Smooth muscle cell (in vitro differentiated cells): ENCODE results near the gene KASH5. TPM values are rescaled to one million over a fixed set of nuclear protein-coding genes. Genes with fewer than 3 reads are reported as not detected.
"Not testable (repeated sequence)": the region's sequence is repeated elsewhere in the genome, so short reads cannot be mapped to it uniquely, and the experiment has no call there.

Experiments
- DNase-seq: peaks from one replicate; lab custom pipeline; 2025; ENCODE audit not compliant: unreplicated experiment; lab: John Stamatoyannopoulos, UW
- H2AFZ ChIP-seq: fragments of 200-600 bp; sonication (generic); 2 replicates; pipeline ENCODE4 v1.6.0; 2016; ENCODE audit warnings: antibody characterized with exemption, low read depth, mild to moderate bottlenecking
- H3F3A ChIP-seq: fragments of 200-600 bp; sonication (generic); 2 replicates; pipeline ENCODE4 v1.6.0; 2017; ENCODE audit warnings: antibody characterized with exemption, low read depth
- H3K27ac ChIP-seq: fragments of 200-600 bp; sonication (generic); 2 replicates; pipeline ENCODE4 v1.5.1; 2016; ENCODE audit warnings: low read depth, mild to moderate bottlenecking
- H3K27me3 ChIP-seq: fragments of 200-600 bp; sonication (generic); 2 replicates; pipeline ENCODE4 v1.6.1; 2016; ENCODE audit warnings: low read depth, mild to moderate bottlenecking
- H3K36me3 ChIP-seq: fragments of 200-600 bp; sonication (generic); 2 replicates; pipeline ENCODE4 v1.5.1; 2016; ENCODE audit warnings: low read depth
- H3K4me1 ChIP-seq: fragments of 200-600 bp; sonication (generic); 2 replicates; pipeline ENCODE4 v1.5.1; 2016; ENCODE audit warnings: low read depth
- H3K4me2 ChIP-seq: fragments of 200-600 bp; sonication (generic); 2 replicates; pipeline ENCODE4 v1.6.0; 2016; ENCODE audit warnings: mild to moderate bottlenecking
- H3K4me3 ChIP-seq: fragments of 200-600 bp; sonication (generic); 2 replicates; pipeline ENCODE4 v1.5.1; 2016; ENCODE audit warnings: mild to moderate bottlenecking
- H3K79me2 ChIP-seq: fragments of 200-600 bp; sonication (generic); 2 replicates; pipeline ENCODE4 v1.6.0; 2016; ENCODE audit warnings: low read depth, mild to moderate bottlenecking
- H3K9ac ChIP-seq: fragments of 200-600 bp; sonication (generic); 2 replicates; pipeline ENCODE4 v1.6.0; 2016; ENCODE audit warnings: low read depth
- H3K9me3 ChIP-seq: fragments of 200-600 bp; sonication (generic); replicated peaks from 2 replicates; pipeline ENCODE4 v1.5.1; 2016; ENCODE audit warnings: low read depth
- H4K20me1 ChIP-seq: fragments of 200-600 bp; sonication (generic); 2 replicates; pipeline ENCODE4 v1.6.0; 2016; ENCODE audit warnings: low read depth
- CTCF ChIP-seq: fragments of 200-600 bp; sonication (generic); IDR thresholded peaks from 2 replicates; pipeline ENCODE4 v1.5.1; 2017; ENCODE audit warnings: borderline replicate concordance, mild to moderate bottlenecking, antibody characterized with exemption; ENCODE audit not compliant: insufficient read depth, poor library complexity, severe bottlenecking
- WGBS: methylation state at CpG from one replicate; pipeline ENCODE4 v1.1.7; 2016; ENCODE audit warnings: low lambda C conversion rate; 5-methylcytosine and 5-hydroxymethylcytosine counted together
- polyA plus RNA-seq: library from polyadenylated mRNA; unstranded; fragments of >200 nt; fragmentation: Nextera tagmentation; extraction: Ambion mirVana; gene quantifications from 2 replicates; pipeline ENCODE4 v1.2.1, GENCODE V29; 2016
- total RNA-seq: library from RNA; depleted of rRNA; stranded (reverse); fragments of >200 nt; gene quantifications from 2 replicates; pipeline ENCODE4 v1.2.3, GENCODE V29; 2014

Gene KASH5
- total and polyA plus RNA-seq, 2 experiments from 2014 or later = not detected

- Histone ChIP-seq H3K9me3 (no peaks in the 10 kb centered on the region), H3K9ac (no peak overlapping the region), H3K4me1 (peaks cover 6% of the 10 kb centered on the region), H4K20me1 (no peaks in the 10 kb centered on the region), H3K27me3 (peaks cover 51% of the 10 kb centered on the region), H3K4me2 (peak overlapping the region; percentile 96), H3K36me3 (no peaks in the 10 kb centered on the region), H3F3A (peaks cover 8% of the 10 kb centered on the region), H2AFZ (no peak overlapping the region), H3K27ac (no peak overlapping the region), H3K79me2 (no peaks in the 10 kb centered on the region), H3K4me3 (peak overlapping the region; percentile 76)
- DNase-seq = no peak
- 11% methylated on average over 7 of the region's 11 CpGs for WGBS
- TF ChIP-seq CTCF = no peak
Observed at GRCh38 chr19:49442354-49442753, 54.3 kb downstream of the KASH5 start.

DNA sequence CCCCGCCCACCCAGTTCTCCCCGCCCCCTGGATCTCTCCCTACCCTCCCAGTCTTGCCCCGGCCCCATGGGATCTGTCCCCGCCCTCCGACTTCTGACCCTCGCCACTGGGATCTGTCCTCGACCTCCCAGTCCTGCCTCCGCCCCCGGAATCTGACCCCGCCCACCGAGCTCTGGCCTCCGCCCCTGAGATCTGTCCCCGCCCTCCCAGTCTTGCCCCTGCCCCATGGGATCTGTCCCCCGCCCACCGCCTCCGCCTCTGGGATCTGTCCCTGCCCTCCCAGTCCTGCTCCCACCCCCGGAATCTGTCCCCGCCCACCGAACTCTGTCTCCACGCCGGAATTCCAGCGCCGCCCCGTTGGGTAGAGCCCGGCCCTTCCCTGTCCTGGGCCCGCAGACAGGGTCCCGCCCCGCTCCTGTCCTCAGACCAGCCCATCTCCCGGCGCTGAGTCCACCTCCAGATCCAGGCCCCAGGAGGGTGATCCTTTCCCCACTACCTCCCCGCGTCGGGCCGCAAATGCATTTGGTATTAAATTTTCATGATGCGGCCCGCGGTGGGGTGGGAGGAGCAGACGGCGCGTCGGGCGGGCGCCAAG, 54.8 kb downstream of the KASH5 start:
- peak overlapping the region; percentile 45 for H3K27ac ChIP-seq

DNA sequence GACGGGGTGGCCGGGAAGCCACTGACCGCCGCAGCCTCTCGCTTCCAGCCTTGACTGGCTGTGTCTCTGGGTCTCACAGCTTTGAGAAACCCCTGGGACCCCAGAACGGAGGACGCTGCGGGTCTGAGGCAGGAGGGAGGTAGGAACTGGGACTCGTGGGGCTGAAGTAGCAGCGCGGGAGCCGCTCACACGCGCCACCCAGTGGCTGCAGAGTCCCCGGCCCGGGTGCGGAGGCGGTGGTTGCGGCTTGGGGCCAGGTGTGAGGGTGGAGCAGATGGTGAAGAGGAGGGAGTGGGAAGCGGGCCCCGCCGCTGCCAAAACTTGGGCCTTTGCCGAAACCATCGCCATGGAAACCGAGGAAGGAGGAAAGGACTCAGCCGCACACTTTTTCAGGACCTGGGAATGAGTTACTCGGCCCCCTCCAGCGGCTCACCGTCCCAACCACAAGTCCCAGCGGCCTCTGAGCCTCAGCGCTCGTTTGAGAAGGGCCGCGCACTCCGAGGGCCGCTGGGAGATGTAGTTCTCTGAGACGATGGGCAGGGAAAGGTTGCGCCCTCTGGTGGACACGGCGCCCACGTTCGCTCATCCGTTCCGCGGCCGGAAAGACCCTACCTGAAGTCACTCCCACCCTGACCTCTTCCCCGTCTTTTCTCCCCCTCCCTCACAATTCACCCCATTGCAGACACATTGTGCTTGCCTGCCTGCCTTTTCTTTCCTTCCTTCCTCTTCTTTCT, 55.5 kb downstream of the KASH5 start:
- Histone ChIP-seq H4K20me1 (no peaks in the 10 kb centered on the region), H3K27me3 (peaks cover 40% of the 10 kb centered on the region), H2AFZ (peak overlapping the region; percentile 96), H3K36me3 (no peaks in the 10 kb centered on the region), H3K4me2 (peak overlapping the region; percentile 96), H3K4me3 (peak overlapping the region; percentile 76), H3K27ac (peak overlapping the region; percentile 45), H3K79me2 (no peaks in the 10 kb centered on the region), H3K9ac (no peak overlapping the region), H3F3A (peaks cover 8% of the 10 kb centered on the region), H3K4me1 (peaks cover 6% of the 10 kb centered on the region), H3K9me3 (no peaks in the 10 kb centered on the region)
- WGBS = 1% methylated on average over 46 of the region's 47 CpGs
- DNase-seq = peak; percentile 95
- TF ChIP-seq CTCF = peak; percentile 53

More for the DNA sequence above, 54.8 kb downstream of the KASH5 start:
- no peaks in the 10 kb centered on the region for H4K20me1 ChIP-seq
- H3K27me3 ChIP-seq = peaks cover 46% of the 10 kb centered on the region
- no peaks in the 10 kb centered on the region for H3K9me3 ChIP-seq
- peak overlapping the region; percentile 96 for H3K4me2 ChIP-seq
- peaks cover 8% of the 10 kb centered on the region for H3F3A ChIP-seq
- H3K4me1 ChIP-seq = peaks cover 6% of the 10 kb centered on the region
- H3K4me3 ChIP-seq = peak overlapping the region; percentile 76
- peak; percentile 90 for DNase-seq
- peak overlapping the region; percentile 96 for H2AFZ ChIP-seq
- under 1% methylated on average over 26 of the region's 43 CpGs for WGBS
- no peak for TF ChIP-seq CTCF
- H3K79me2 ChIP-seq = no peaks in the 10 kb centered on the region
- no peaks in the 10 kb centered on the region for H3K36me3 ChIP-seq
- H3K9ac ChIP-seq = no peak overlapping the region

GRCh38 chr19:49444100-49444700, 56.2 kb downstream of the KASH5 start:
- H3K79me2 ChIP-seq, H3K27ac ChIP-seq, H3K9me3 ChIP-seq, H4K20me1 ChIP-seq, H3K4me1 ChIP-seq, H2AFZ ChIP-seq, H3K36me3 ChIP-seq, DNase-seq, H3K9ac ChIP-seq, H3F3A ChIP-seq: not testable (repeated sequence)
- peak overlapping the region; percentile 76 for H3K4me3 ChIP-seq
- H3K4me2 ChIP-seq = peak overlapping the region; percentile 96
- H3K27me3 ChIP-seq = peaks cover 33% of the 10 kb centered on the region
- 85% methylated on average over 5 of the region's 5 CpGs for WGBS
